Natural killer cell (primary cell): Measurements from ENCODE around the gene CDK3. TPM values are rescaled to one million over a fixed set of nuclear protein-coding genes. Genes with fewer than 3 reads are reported as not detected.

Source experiments
- ATAC-seq, 3 donors: fragments of 150-1000 bp in 2 of 3; fragments of 200-7000 bp in 1 of 3; cut with Tn5 transposase; 1 replicate in 1 of 3; 2 replicates in 2 of 3; pipeline ENCODE4 v1.10.0; 2021; ENCODE audit warnings: mild to moderate bottlenecking in 2 of 3, moderate library complexity in 2 of 3
- DNase-seq, 2 donors: peaks; one replicate each; pipeline versions ENCODE4 v3.0.0 to v3.0.0-alpha.2; 2013 to 2021; ENCODE audit warnings: mixed read lengths in 1 of 2
- H3K27ac ChIP-seq: one replicate; pipeline ENCODE4 v1.5.1; 2013; ENCODE audit warnings: mild to moderate bottlenecking, low read length
- H3K27me3 ChIP-seq: one replicate; pipeline ENCODE4 v1.6.1; 2013; ENCODE audit warnings: low read length; ENCODE audit not compliant: control insufficient read depth, insufficient read depth
- H3K36me3 ChIP-seq: one replicate; pipeline ENCODE4 v1.6.1; 2013; ENCODE audit warnings: low read length; ENCODE audit not compliant: control insufficient read depth, insufficient read depth
- H3K4me1 ChIP-seq: one replicate; pipeline ENCODE4 v1.6.1; 2013; ENCODE audit warnings: low read length; ENCODE audit not compliant: control insufficient read depth, insufficient read depth
- H3K4me3 ChIP-seq: one replicate; pipeline ENCODE4 v1.5.1; 2013; ENCODE audit warnings: low read length
- H3K9me3 ChIP-seq: one replicate; pipeline ENCODE4 v1.6.1; 2013; ENCODE audit warnings: low read length; ENCODE audit not compliant: control insufficient read depth, insufficient read depth
- H3K27ac Mint-ChIP-seq, 2 donors: one replicate each; pipeline ENCODE4 v1.8.0; 2022; ENCODE audit warnings: mild to moderate bottlenecking in 2 of 2, mixed read lengths in 2 of 2, moderate library complexity in 1 of 2
- H3K27me3 Mint-ChIP-seq, 2 donors: one replicate each; pipeline ENCODE4 v1.8.0; 2022; ENCODE audit warnings: low read depth in 2 of 2, mixed read lengths in 2 of 2
- H3K36me3 Mint-ChIP-seq: one replicate; pipeline ENCODE4 v1.8.0; 2022; ENCODE audit warnings: mixed read lengths
- H3K4me1 Mint-ChIP-seq, 2 donors: one replicate each; pipeline ENCODE4 v1.8.0; 2022; ENCODE audit warnings: mixed read lengths in 2 of 2
- H3K4me3 Mint-ChIP-seq: one replicate; pipeline ENCODE4 v1.8.0; 2022; ENCODE audit warnings: mild to moderate bottlenecking, moderate library complexity, mixed read lengths
- H3K9me3 Mint-ChIP-seq, 2 donors: one replicate each; pipeline ENCODE4 v1.8.0; 2022; ENCODE audit warnings: mixed read lengths in 2 of 2
- CTCF ChIP-seq: fragments of 200-600 bp; IDR thresholded peaks from one replicate; pipeline ENCODE4 v1.8.0; 2022; ENCODE audit warnings: antibody characterized with exemption
- WGBS: methylation state at CpG from one replicate; pipeline ENCODE4 v1.1.7; 2013; ENCODE audit warnings: missing lambda C conversion rate; ENCODE audit not compliant: insufficient coverage; 5-methylcytosine and 5-hydroxymethylcytosine counted together
- intact Hi-C: fragments of 100-400 bp; cut with micrococcal nuclease; formaldehyde crosslinking; loops from one replicate; pipeline ENCODE4 v1.14.2; 2022
- total RNA-seq, 4 donors: library from RNA; stranded (reverse); fragments of 120-200 nt in 1 of 4; gene quantifications; one replicate each; pipeline versions ENCODE4 v1.2.3 to v1.2.4, GENCODE V29; 2013 to 2022

CDK3 gene
- total RNA-seq, 3 donors from 2014 or later (not counting 1 experiment from before 2014, with no cell fraction given) = 5.5 to 13.6 (median 13.5) TPM

- no peak overlapping the region for H3K27ac Mint-ChIP-seq
- H3K9me3 Mint-ChIP-seq = no peaks in the 10 kb centered on the region
- Histone ChIP-seq H3K27ac (no peak overlapping the region), H3K4me1 (no peaks in the 10 kb centered on the region), H3K4me3 (no peak overlapping the region), H3K9me3 (no peaks in the 10 kb centered on the region), H3K27me3 (no peaks in the 10 kb centered on the region), H3K36me3 (peaks cover 94% of the 10 kb centered on the region)
- H3K27me3 Mint-ChIP-seq = no peaks in the 10 kb centered on the region
- intact Hi-C loops = no loop called here
- no peak for ATAC-seq
- 94% methylated on average over 8 of the region's 8 CpGs for WGBS
- DNase-seq = no peak
- H3K36me3 Mint-ChIP-seq = peaks cover 38% of the 10 kb centered on the region
- TF ChIP-seq CTCF = no peak
- peaks cover 0 to 11% of the 10 kb centered on the region in 2 donors for H3K4me1 Mint-ChIP-seq
- H3K4me3 Mint-ChIP-seq = no peak overlapping the region
These were observed 45.4 kb downstream of the CDK3 start for GRCh38 chr17:76046064-76046463.

GRCh38 chr17:76048025-76048605, 47.5 kb downstream of the CDK3 start:
- no peak for DNase-seq
- WGBS = 82% methylated on average over 9 of the region's 9 CpGs
- Mint-ChIP-seq H3K27me3 (no peaks in the 10 kb centered on the region), H3K9me3 (no peaks in the 10 kb centered on the region), H3K4me1 (peaks cover 0 to 15% of the 10 kb centered on the region in 2 donors), H3K27ac (peak overlapping the region in 1 of 2 donors; percentile 25), H3K36me3 (peaks cover 38% of the 10 kb centered on the region), H3K4me3 (no peak overlapping the region)
- no peaks in the 10 kb centered on the region for H3K27me3 ChIP-seq
- H3K27ac ChIP-seq = no peak overlapping the region
- peaks cover 86% of the 10 kb centered on the region for H3K36me3 ChIP-seq
- no peak for ATAC-seq
- intact Hi-C loops = no loop called here
- H3K4me3 ChIP-seq = no peak overlapping the region
- TF ChIP-seq CTCF = no peak
- H3K9me3 ChIP-seq = no peaks in the 10 kb centered on the region
- H3K4me1 ChIP-seq = no peaks in the 10 kb centered on the region

GRCh38 chr17:76048711-76049110, 48.1 kb downstream of the CDK3 start:
- Histone ChIP-seq H3K27ac (no peak overlapping the region), H3K4me3 (no peak overlapping the region), H3K27me3 (no peaks in the 10 kb centered on the region), H3K9me3 (no peaks in the 10 kb centered on the region), H3K4me1 (no peaks in the 10 kb centered on the region), H3K36me3 (peaks cover 86% of the 10 kb centered on the region)
- peak in 1 of 2 donors; percentile 45 for DNase-seq
- H3K9me3 Mint-ChIP-seq = no peaks in the 10 kb centered on the region
- TF ChIP-seq CTCF = no peak
- H3K27ac Mint-ChIP-seq = peak overlapping the region; percentile 33 to 56
- H3K27me3 Mint-ChIP-seq = no peaks in the 10 kb centered on the region
- H3K4me3 Mint-ChIP-seq = no peak overlapping the region
- no peak for ATAC-seq
- H3K36me3 Mint-ChIP-seq = peaks cover 35% of the 10 kb centered on the region
- intact Hi-C loops = no loop called here
- WGBS = 83% methylated on average over 9 of the region's 9 CpGs
- peaks cover 0 to 15% of the 10 kb centered on the region in 2 donors for H3K4me1 Mint-ChIP-seq

GRCh38 chr17:76049239-76049638, 48.6 kb downstream of the CDK3 start:
- ATAC-seq = no peak
- Mint-ChIP-seq H3K27me3 (no peaks in the 10 kb centered on the region), H3K4me1 (peaks cover 0 to 15% of the 10 kb centered on the region in 2 donors), H3K36me3 (peaks cover 30% of the 10 kb centered on the region), H3K9me3 (no peaks in the 10 kb centered on the region), H3K4me3 (no peak overlapping the region), H3K27ac (peak overlapping the region; percentile 33 to 56)
- no peaks in the 10 kb centered on the region for H3K9me3 ChIP-seq
- no peak for TF ChIP-seq CTCF
- DNase-seq = no peak
- WGBS = 97% methylated on average over 3 of the region's 3 CpGs
- H3K27me3 ChIP-seq = no peaks in the 10 kb centered on the region
- no peak overlapping the region for H3K4me3 ChIP-seq
- peaks cover 86% of the 10 kb centered on the region for H3K36me3 ChIP-seq
- H3K4me1 ChIP-seq = no peaks in the 10 kb centered on the region
- intact Hi-C loops = no loop called here
- no peak overlapping the region for H3K27ac ChIP-seq
